ENCODE measurements around the gene MAL.

Gene MAL

GRCh38 chr2:95004287-95004686 is 21.2 kb upstream of the MAL start:
- in situ Hi-C loops (cut with HindIII; ENCODE audit: low sequenced_read_pairs) = no loop called here
- TF ChIP-seq, protein P1, sequence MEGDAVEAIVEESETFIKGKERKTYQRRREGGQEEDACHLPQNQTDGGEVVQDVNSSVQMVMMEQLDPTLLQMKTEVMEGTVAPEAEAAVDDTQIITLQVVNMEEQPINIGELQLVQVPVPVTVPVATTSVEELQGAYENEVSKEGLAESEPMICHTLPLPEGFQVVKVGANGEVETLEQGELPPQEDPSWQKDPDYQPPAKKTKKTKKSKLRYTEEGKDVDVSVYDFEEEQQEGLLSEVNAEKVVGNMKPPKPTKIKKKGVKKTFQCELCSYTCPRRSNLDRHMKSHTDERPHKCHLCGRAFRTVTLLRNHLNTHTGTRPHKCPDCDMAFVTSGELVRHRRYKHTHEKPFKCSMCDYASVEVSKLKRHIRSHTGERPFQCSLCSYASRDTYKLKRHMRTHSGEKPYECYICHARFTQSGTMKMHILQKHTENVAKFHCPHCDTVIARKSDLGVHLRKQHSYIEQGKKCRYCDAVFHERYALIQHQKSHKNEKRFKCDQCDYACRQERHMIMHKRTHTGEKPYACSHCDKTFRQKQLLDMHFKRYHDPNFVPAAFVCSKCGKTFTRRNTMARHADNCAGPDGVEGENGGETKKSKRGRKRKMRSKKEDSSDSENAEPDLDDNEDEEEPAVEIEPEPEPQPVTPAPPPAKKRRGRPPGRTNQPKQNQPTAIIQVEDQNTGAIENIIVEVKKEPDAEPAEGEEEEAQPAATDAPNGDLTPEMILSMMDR (IDR thresholded peaks at IDR 0.05; ENCODE audit: low read depth, low read length) = no peak
- no peak overlapping the region for H3K4me3 ChIP-seq (ENCODE audit: low read depth, low read length)
- DNase-seq (ENCODE audit: low read depth, low spot score) = no peak

DNA sequence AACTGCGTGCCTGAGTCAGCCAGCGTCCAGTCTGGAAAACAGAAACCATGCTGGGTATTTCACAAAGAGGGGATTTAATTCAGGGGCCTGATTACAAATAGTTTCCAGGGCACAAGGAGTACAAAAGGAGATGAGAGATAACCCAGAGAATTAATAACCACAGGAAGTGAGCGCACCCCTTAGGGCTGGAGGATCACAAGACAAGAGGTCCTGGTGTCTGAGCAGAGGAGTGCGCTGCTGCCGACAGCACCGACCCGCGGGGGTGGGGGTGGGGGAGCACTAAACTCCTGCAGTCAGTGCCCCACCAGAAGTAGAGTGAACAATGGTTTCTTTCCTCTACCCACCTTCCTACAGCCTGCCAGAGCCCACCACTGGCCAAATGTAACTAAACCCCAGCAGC is 20.8 kb upstream of the MAL start:
- no peak for DNase-seq (ENCODE audit: low read depth, low spot score)
- TF ChIP-seq, protein P1 (IDR thresholded peaks at IDR 0.05; ENCODE audit: low read depth, low read length) = no peak
- H3K4me3 ChIP-seq (ENCODE audit: low read depth, low read length) = no peak overlapping the region
- in situ Hi-C loops (cut with HindIII; ENCODE audit: low sequenced_read_pairs) = no loop called here

DNA sequence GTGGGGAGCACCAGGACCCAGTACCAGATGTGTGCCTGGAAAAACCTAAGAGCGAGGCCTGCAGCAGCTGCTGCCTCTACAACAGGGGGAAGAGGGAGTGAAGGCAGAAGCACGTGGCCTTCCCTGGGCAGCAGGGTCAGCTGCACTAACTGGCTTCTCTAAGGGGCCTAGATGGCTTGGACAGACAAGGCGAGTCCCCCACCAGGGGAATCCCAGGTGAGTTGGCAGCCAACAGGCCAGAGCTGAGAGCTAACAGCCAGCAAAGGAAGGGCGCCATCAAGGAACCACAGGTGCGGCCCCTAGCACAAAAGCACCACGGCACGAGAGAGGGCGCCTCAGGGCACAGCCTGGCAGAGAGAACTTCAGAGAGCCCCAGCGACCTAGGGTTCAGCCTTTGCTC is 19.8 kb upstream of the MAL start:
- no peak overlapping the region for H3K4me3 ChIP-seq (ENCODE audit: low read depth, low read length)
- DNase-seq (ENCODE audit: low read depth, low spot score) = no peak
- in situ Hi-C loops (cut with HindIII; ENCODE audit: low sequenced_read_pairs) = no loop called here
- TF ChIP-seq, protein P1 (IDR thresholded peaks at IDR 0.05; ENCODE audit: low read depth, low read length) = no peak

DNA sequence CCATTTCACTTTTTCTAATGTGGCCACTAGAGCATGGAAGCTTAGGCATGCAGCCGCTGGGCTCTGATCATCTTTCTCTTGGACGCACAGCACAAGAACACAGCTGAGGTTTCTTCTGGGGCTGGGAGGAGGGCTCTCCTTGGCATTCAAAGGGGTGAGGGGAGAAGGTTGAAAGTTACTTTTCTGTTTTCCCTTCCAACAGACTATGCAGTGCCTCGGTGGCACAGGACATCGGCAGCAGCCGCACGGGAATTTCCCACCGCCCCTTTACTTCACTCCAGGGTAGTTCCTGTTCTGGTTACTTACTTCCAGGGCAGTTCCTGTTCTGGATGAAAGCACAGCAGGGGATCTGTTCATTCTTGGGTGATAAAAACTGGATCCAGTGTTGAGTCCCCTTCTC is 18.9 kb upstream of the MAL start:
- TF ChIP-seq, protein P1 (IDR thresholded peaks at IDR 0.05; ENCODE audit: low read depth, low read length) = no peak
- no peak overlapping the region for H3K4me3 ChIP-seq (ENCODE audit: low read depth, low read length)
- DNase-seq (ENCODE audit: low read depth, low spot score) = no peak
- in situ Hi-C loops (cut with HindIII; ENCODE audit: low sequenced_read_pairs) = no loop called here

DNA sequence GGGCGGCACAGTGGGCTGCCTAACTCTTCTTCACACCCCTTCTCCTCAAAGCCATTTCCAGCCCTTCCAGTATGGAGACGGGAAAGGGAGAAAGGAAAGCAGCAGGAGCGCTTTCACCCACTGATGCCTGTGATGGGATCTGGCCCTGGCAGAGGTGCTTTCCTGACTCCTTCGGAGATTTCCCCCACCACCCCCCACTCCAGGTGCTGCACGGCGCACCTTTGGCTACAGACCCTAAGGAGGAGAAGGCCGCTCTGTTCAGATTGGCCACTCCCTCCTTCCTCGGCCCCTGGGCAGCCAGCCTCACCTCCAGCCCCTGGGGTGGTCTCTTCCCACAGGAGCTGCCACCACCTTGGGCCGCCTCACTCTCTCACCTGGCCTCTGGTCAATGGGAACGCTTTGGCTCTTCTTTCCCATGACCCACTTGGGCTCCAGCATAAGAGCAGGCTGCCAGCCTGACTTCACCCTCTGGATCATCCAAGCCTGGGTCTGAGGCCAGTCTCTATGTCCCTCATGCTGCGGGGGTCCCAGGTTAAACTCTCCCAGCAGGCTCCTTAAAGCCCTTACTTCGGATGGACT is 18.4 kb upstream of the MAL start:
- TF ChIP-seq, protein P1 (IDR thresholded peaks at IDR 0.05; ENCODE audit: low read depth, low read length) = no peak
- no peak for DNase-seq (ENCODE audit: low read depth, low spot score)
- H3K4me3 ChIP-seq (ENCODE audit: low read depth, low read length) = no peak overlapping the region
- in situ Hi-C loops (cut with HindIII; ENCODE audit: low sequenced_read_pairs) = no loop called here

DNA sequence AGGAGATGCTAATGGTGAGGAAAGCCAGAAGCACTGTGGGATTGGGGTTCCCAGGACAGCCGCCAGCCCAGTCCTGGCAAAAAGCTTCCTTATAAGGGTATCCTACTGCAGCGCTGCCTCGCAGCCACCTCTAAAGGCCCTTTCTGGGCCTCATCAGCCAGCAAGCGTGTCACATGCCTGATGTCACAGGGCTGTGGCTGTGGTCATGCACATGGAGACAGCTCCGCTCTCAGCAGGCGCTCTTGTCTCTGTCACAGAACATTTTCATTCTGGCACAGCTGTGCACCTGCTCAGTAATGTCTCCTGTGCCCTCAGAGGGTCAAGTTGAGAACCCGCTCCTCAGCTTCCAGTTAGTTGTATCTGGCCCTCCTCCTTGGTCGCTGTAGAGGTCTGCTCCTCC is 17.7 kb upstream of the MAL start:
- no peak overlapping the region for H3K4me3 ChIP-seq (ENCODE audit: low read depth, low read length)
- no peak for DNase-seq (ENCODE audit: low read depth, low spot score)
- TF ChIP-seq, protein P1 (IDR thresholded peaks at IDR 0.05; ENCODE audit: low read depth, low read length) = no peak
- in situ Hi-C loops (cut with HindIII; ENCODE audit: low sequenced_read_pairs) = no loop called here

GRCh38 chr2:95008306-95008705 is 17.2 kb upstream of the MAL start:
- DNase-seq (ENCODE audit: low read depth, low spot score) = no peak
- in situ Hi-C loops (cut with HindIII; ENCODE audit: low sequenced_read_pairs) = no loop called here
- H3K4me3 ChIP-seq (ENCODE audit: low read depth, low read length) = no peak overlapping the region
- TF ChIP-seq, protein P1 (IDR thresholded peaks at IDR 0.05; ENCODE audit: low read depth, low read length) = no peak
